Fibroblast of lung (primary cell): Measurements from ENCODE around the gene SCAPER.

ENCODE experiments used
- EZH2 ChIP-seq: IDR thresholded peaks from 2 replicates; pipeline ENCODE4 v1.5.1; 2012; ENCODE audit warnings: low read length, control low read depth, mild to moderate bottlenecking; ENCODE audit errors: missing control alignments
- TF ChIP-seq, protein P1 (sequence below), 2 donors: IDR thresholded peaks in 1 of 2; conservative IDR thresholded peaks in 1 of 2; 1 replicate in 1 of 2; 2 replicates in 1 of 2; pipeline ENCODE4 v1.5.1; 2011 to 2012; ENCODE audit warnings: low read length in 2 of 2, control low read depth in 1 of 2, inconsistent platforms in 1 of 2, low read depth in 1 of 2, mild to moderate bottlenecking in 1 of 2

GRCh38 chr15:76866716-76867321 lies 38.3 kb downstream of the SCAPER start:
- TF ChIP-seq, protein P1, sequence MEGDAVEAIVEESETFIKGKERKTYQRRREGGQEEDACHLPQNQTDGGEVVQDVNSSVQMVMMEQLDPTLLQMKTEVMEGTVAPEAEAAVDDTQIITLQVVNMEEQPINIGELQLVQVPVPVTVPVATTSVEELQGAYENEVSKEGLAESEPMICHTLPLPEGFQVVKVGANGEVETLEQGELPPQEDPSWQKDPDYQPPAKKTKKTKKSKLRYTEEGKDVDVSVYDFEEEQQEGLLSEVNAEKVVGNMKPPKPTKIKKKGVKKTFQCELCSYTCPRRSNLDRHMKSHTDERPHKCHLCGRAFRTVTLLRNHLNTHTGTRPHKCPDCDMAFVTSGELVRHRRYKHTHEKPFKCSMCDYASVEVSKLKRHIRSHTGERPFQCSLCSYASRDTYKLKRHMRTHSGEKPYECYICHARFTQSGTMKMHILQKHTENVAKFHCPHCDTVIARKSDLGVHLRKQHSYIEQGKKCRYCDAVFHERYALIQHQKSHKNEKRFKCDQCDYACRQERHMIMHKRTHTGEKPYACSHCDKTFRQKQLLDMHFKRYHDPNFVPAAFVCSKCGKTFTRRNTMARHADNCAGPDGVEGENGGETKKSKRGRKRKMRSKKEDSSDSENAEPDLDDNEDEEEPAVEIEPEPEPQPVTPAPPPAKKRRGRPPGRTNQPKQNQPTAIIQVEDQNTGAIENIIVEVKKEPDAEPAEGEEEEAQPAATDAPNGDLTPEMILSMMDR (conservative IDR thresholded peaks at IDR 0.05 in 1 of 2, IDR thresholded peaks at IDR 0.05 in 1 of 2; ENCODE audit: low read depth in 1 of 2, low read length in 2 of 2), result peak; percentile 55 to 60
- no peak for TF ChIP-seq EZH2
